Esophagus muscularis mucosa (tissue), 4 donors: ENCODE data around the gene PDGFA. TPM values are rescaled to one million over a fixed set of nuclear protein-coding genes. Genes with fewer than 3 reads are reported as not detected.

Experiments
- DNase-seq: peaks from one replicate; pipeline ENCODE4 v3.0.0-alpha.2; 2017; ENCODE audit errors: extremely low spot score
- H3K27ac ChIP-seq, 4 donors: fragments of 200-600 bp; sonication (generic); replicated peaks in 1 of 4; 1 replicate in 3 of 4; 2 replicates in 1 of 4; pipeline ENCODE4 v1.5.1; 2016 to 2019; ENCODE audit warnings: mild to moderate bottlenecking in 1 of 4
- H3K27me3 ChIP-seq, 4 donors: fragments of 200-600 bp; sonication (generic); one replicate each; pipeline versions ENCODE4 v1.5.1 to v1.6.0; 2016 to 2019
- H3K36me3 ChIP-seq, 4 donors: fragments of 200-600 bp; sonication (generic); one replicate each; pipeline ENCODE4 v1.5.1; 2016 to 2019
- H3K4me1 ChIP-seq, 4 donors: fragments of 200-600 bp; sonication (generic); one replicate each; pipeline ENCODE4 v1.5.1; 2016 to 2019
- H3K4me3 ChIP-seq, 4 donors: fragments of 200-600 bp; sonication (generic); 1 replicate in 2 of 4; 2 replicates in 2 of 4; pipeline ENCODE4 v1.5.1; 2016 to 2019; ENCODE audit warnings: mild to moderate bottlenecking in 4 of 4, moderate library complexity in 1 of 4
- H3K9me3 ChIP-seq, 4 donors: fragments of 200-600 bp; sonication (generic); 1 replicate in 3 of 4; 2 replicates in 1 of 4; pipeline ENCODE4 v1.5.1; 2016 to 2019
- CTCF ChIP-seq, 3 experiments: fragments of 200-600 bp in 2 of 3; fragments of 450-650 bp in 1 of 3; sonication (generic) in 2 of 3; IDR thresholded peaks; one replicate each; pipeline ENCODE4 v1.5.1; 2017 to 2019; ENCODE audit warnings: antibody characterized with exemption in 3 of 3, mild to moderate bottlenecking in 2 of 3, moderate library complexity in 1 of 3
- EP300 ChIP-seq: sonication (generic); formaldehyde crosslinking; IDR thresholded peaks from one replicate; pipeline ENCODE4 v1.6.1; 2017; ENCODE audit warnings: antibody characterized with exemption
- POLR2A ChIP-seq: fragments of 450-650 bp; IDR thresholded peaks from one replicate; pipeline ENCODE4 v1.6.1; 2017; ENCODE audit warnings: antibody characterized with exemption, moderate library complexity, mild to moderate bottlenecking, low read depth
- POLR2AphosphoS5 ChIP-seq, 2 donors: sonication (generic); formaldehyde crosslinking; IDR thresholded peaks; one replicate each; pipeline ENCODE4 v1.6.1; 2017; ENCODE audit warnings: antibody characterized with exemption in 2 of 2
- WGBS: methylation state at CpG from one replicate; pipeline ENCODE4 v1.1.5; 2018; 5-methylcytosine and 5-hydroxymethylcytosine counted together
- intact Hi-C: fragments of 100-400 bp; cut with DNase I; formaldehyde crosslinking; loops from one replicate; pipeline ENCODE4 v1.15.1; 2023
- total RNA-seq, 4 donors: library from RNA; depleted of rRNA; stranded (reverse); fragments of >200 nt; gene quantifications; one replicate each; pipeline versions ENCODE4 v1.1.0 to v1.2.1, GENCODE V29; 2016

PDGFA gene
- total RNA-seq, 4 donors from 2014 or later: 88.0 to 184 (median 119) TPM

GRCh38 chr7:564176-564865, 44.7 kb upstream of the PDGFA start:
- TF ChIP-seq EP300 (no peak), POLR2A (no peak)
- intact Hi-C loops: no loop called here
- 89% methylated on average over 19 of the region's 26 CpGs for WGBS
- Histone ChIP-seq H3K36me3 (no peaks in the 10 kb centered on the region), H3K9me3 (no peaks in the 10 kb centered on the region), H3K4me3 (no peak overlapping the region), H3K27me3 (no peaks in the 10 kb centered on the region), H3K4me1 (peaks cover 0 to 17% (median 5%) of the 10 kb centered on the region in 4 donors), H3K27ac (no peak overlapping the region)
- DNase-seq: no peak

- no peak overlapping the region for H3K4me3 ChIP-seq
- H3K4me1 ChIP-seq: peaks cover 0 to 12% (median 4%) of the 10 kb centered on the region in 4 donors
- H3K36me3 ChIP-seq: no peaks in the 10 kb centered on the region
- 87% methylated on average over 11 of the region's 11 CpGs for whole genome bisulfite sequencing
- intact Hi-C loops: no loop called here
- no peak for TF ChIP-seq CTCF (IDR thresholded peaks at IDR 0.05)
- no peak for TF ChIP-seq POLR2AphosphoS5 (IDR thresholded peaks at IDR 0.05)
- TF ChIP-seq EP300: no peak
- no peak for TF ChIP-seq POLR2A
- no peak for DNase-seq
- no peaks in the 10 kb centered on the region for H3K9me3 ChIP-seq
- no peaks in the 10 kb centered on the region for H3K27me3 ChIP-seq
- H3K27ac ChIP-seq: no peak overlapping the region
These were observed 44.1 kb upstream of the PDGFA start for GRCh38 chr7:563629-564170.

GRCh38 chr7:562789-563628, 43.4 kb upstream of the PDGFA start:
- no peak for TF ChIP-seq POLR2A
- TF ChIP-seq POLR2AphosphoS5 (IDR thresholded peaks at IDR 0.05): no peak
- no peak for TF ChIP-seq CTCF (IDR thresholded peaks at IDR 0.05)
- no peak for TF ChIP-seq EP300
- Histone ChIP-seq H3K9me3 (no peaks in the 10 kb centered on the region), H3K27me3 (no peaks in the 10 kb centered on the region), H3K36me3 (no peaks in the 10 kb centered on the region), H3K27ac (no peak overlapping the region), H3K4me3 (no peak overlapping the region), H3K4me1 (peaks cover 0 to 5% (median under 1%) of the 10 kb centered on the region in 4 donors)
- over 99% methylated on average over 16 of the region's 17 CpGs for WGBS
- no peak for DNase-seq
- intact Hi-C loops: no loop called here

GRCh38 chr7:562374-562675, 42.7 kb upstream of the PDGFA start:
- DNase-seq: no peak
- no peak overlapping the region for H3K4me3 ChIP-seq
- 92% methylated on average over 7 of the region's 7 CpGs for WGBS
- H3K4me1 ChIP-seq: peaks cover 0 to 3% (median 0%) of the 10 kb centered on the region in 4 donors
- H3K27ac ChIP-seq: no peak overlapping the region
- TF ChIP-seq POLR2A: no peak
- no peak for TF ChIP-seq EP300
- TF ChIP-seq POLR2AphosphoS5 (IDR thresholded peaks at IDR 0.05): no peak
- TF ChIP-seq CTCF (IDR thresholded peaks at IDR 0.05): no peak
- no peaks in the 10 kb centered on the region for H3K36me3 ChIP-seq
- no peaks in the 10 kb centered on the region for H3K9me3 ChIP-seq
- no peaks in the 10 kb centered on the region for H3K27me3 ChIP-seq
- intact Hi-C loops: no loop called here

GRCh38 chr7:561631-562373, 42.2 kb upstream of the PDGFA start:
- H3K27me3 ChIP-seq: no peaks in the 10 kb centered on the region
- intact Hi-C loops: no loop called here
- no peaks in the 10 kb centered on the region for H3K36me3 ChIP-seq
- WGBS: 79% methylated on average over 19 of the region's 44 CpGs
- no peaks in the 10 kb centered on the region for H3K9me3 ChIP-seq
- no peak overlapping the region for H3K4me3 ChIP-seq
- H3K4me1 ChIP-seq: peaks cover 0 to 3% (median 0%) of the 10 kb centered on the region in 4 donors
- H3K27ac ChIP-seq: no peak overlapping the region
- no peak for DNase-seq
- TF ChIP-seq CTCF (IDR thresholded peaks at IDR 0.05): no peak
- no peak for TF ChIP-seq POLR2AphosphoS5 (IDR thresholded peaks at IDR 0.05)
- TF ChIP-seq POLR2A: no peak
- no peak for TF ChIP-seq EP300
